Fibroblast of lung (primary cell): ENCODE data around the gene CCDC78.

Source experiments
- EZH2 ChIP-seq: IDR thresholded peaks from 2 replicates; pipeline ENCODE4 v1.5.1; 2012; ENCODE audit warnings: low read length, control low read depth, mild to moderate bottlenecking; ENCODE audit errors: missing control alignments
- TF ChIP-seq, protein P1 (sequence below), 2 donors: IDR thresholded peaks in 1 of 2; conservative IDR thresholded peaks in 1 of 2; 1 replicate in 1 of 2; 2 replicates in 1 of 2; pipeline ENCODE4 v1.5.1; 2011 to 2012; ENCODE audit warnings: low read length in 2 of 2, control low read depth in 1 of 2, inconsistent platforms in 1 of 2, low read depth in 1 of 2, mild to moderate bottlenecking in 1 of 2

DNA sequence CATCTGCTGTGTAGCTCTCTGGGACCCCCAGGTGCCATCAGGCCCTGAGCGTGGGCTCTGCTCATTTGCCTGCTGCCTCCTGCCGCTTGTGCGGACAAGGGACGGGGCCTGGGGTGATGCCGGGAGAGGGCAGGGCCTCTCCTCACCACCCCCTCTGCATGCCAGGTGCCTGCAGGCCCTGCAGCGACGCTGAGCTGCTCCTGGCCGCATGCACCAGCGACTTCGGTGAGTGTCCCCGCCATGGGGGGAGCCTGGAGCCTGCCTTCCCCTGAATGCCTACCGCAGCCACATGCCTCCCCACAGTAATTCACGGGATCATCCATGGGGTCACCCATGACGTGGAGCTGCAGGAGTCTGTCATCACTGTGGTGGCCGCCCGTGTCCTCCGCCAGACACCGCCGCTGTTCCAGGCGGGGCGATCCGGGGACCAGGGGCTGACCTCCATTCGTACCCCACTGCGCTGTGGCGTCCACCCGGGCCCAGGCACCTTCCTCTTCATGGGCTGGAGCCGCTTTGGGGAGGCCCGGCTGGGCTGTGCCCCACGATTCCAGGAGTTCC, 9.4 kb downstream of the CCDC78 start:
- TF ChIP-seq, protein P1, sequence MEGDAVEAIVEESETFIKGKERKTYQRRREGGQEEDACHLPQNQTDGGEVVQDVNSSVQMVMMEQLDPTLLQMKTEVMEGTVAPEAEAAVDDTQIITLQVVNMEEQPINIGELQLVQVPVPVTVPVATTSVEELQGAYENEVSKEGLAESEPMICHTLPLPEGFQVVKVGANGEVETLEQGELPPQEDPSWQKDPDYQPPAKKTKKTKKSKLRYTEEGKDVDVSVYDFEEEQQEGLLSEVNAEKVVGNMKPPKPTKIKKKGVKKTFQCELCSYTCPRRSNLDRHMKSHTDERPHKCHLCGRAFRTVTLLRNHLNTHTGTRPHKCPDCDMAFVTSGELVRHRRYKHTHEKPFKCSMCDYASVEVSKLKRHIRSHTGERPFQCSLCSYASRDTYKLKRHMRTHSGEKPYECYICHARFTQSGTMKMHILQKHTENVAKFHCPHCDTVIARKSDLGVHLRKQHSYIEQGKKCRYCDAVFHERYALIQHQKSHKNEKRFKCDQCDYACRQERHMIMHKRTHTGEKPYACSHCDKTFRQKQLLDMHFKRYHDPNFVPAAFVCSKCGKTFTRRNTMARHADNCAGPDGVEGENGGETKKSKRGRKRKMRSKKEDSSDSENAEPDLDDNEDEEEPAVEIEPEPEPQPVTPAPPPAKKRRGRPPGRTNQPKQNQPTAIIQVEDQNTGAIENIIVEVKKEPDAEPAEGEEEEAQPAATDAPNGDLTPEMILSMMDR (conservative IDR thresholded peaks at IDR 0.05 in 1 of 2, IDR thresholded peaks at IDR 0.05 in 1 of 2; ENCODE audit: low read depth in 1 of 2, low read length in 2 of 2), result no peak
- no peak for TF ChIP-seq EZH2
